Kidney tubule cell (primary cell): ENCODE data around the gene TDRD7.

Source experiments
- DNase-seq: peaks from one replicate; pipeline ENCODE4 v3.0.0-alpha.2; 2018; ENCODE audit warnings: low spot score

TDRD7 gene

GRCh38 chr9:97506306-97506705, 94.4 kb downstream of the TDRD7 start:
- DNase-seq: no peak

- no peak for DNase-seq
These were observed 94.9 kb downstream of the TDRD7 start for GRCh38 chr9:97506787-97507186.

DNA sequence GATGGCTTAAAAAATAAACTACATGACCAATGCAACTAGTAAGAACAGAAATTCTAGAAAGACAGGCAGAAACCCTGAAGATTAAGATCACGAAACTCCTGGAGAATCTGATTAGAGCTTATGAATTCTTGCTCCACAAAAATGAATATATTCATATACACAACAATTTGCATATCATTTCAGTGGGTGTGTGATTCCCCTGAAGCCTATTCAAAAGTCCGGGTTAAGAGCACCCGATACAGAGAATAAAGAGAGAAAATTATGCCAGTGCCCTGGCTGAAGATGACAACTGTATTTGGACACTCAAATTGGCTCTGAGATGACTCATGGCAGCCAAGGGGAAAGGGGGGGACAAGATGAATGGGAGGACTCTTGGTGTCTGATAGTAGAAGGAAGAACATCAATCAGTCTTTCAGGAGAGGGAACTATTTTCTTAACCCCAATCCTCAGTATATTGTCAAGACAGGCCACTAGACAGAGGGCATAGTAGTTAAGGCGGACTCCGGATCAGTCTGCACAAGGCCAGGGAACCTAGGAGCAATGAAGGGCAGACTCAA, 95.6 kb downstream of the TDRD7 start:
- DNase-seq: no peak

- no peak for DNase-seq
These were observed 97.0 kb downstream of the TDRD7 start for GRCh38 chr9:97508852-97509251.

DNA sequence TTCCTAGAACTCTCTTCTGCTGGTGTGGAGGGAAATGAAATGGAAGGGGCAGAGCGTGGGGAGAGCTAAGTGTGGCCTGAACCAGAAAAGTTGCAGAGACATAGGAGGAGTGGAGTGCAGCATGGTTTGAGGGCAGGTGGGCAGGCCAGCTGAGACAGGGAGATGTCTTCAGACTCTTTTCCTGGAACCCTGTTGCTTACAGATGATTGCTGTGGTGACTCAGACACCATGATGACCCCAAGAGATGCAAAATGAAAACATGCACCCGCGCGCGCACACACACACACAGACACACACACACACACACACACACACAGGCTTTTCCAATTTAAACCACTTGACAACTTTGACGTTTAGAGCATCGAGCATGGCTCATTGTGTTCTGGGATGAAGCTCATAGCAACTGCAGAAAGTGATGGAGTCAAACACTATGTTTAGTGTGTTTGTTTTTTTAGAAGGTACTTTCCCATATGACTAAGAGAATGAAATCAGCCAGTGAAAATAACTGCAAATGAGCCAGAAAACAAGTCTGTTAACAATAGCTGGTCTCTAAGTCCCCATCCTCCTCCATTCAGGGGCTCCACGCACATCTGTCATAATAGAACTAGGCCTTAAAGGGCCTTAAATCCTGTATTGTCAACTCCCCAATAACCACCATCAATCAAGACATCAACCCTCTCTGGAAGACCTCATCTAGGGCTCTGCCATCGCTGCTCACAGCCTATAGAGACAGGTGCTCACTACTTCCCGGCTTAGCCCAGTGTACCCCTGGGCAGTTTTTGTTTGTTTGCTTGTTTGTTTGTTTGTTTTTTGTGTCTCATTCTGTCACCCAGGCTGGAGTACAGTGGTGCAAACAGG, 99.1 kb downstream of the TDRD7 start:
- DNase-seq: peak; percentile 93

- peak; percentile 84 for DNase-seq
These were observed 99.9 kb downstream of the TDRD7 start for GRCh38 chr9:97511655-97512427.

DNA sequence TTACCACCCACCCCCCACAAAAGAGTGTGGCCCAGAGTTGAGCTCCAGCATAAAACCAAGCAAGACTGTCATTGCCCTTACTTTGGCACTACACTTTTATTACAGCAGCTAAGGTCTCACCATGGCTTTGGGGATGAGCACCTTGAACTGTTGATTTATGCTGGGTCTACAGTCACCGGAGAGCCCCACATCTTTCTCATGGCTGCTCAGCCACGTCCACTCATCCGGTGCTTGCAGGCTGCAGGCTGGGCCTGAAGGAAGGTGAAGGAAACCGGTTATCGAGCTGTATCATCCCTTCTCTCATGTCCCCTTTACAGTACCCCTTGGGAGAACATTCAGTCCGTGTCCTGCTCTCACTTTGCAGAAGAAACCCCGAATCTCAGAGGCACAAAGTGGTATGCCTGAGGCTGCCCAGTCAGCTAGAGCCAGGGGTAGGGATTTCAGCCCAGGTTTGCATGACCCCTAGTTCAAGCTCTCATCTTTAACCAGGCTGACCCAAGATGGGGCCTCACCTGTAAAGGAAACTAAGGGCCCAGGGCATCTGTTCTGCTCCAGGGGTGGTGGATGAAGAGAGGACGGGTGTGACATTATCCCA, 101.2 kb downstream of the TDRD7 start:
- DNase-seq: no peak

- DNase-seq: peak; percentile 43
These were observed 102.6 kb downstream of the TDRD7 start for GRCh38 chr9:97514531-97514930.

DNA sequence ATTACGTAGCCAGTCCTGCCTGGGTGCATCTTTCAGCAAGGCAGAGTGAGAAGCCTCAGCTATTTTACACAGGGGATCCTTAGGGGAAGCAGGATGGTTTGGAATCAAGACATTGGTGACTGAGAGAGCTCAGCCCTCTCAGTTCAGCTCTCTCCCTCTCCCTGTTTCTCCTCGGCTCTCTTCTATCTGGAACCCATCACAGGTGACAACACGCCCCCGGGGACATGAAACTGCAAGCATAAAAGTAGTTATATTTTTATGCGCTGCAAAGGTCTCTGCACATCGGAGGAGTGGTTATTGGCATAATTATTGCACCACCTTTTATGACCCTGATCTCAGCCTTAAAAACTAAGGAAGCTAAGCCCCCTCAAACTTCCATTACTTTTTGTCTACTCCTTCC, 103.8 kb downstream of the TDRD7 start:
- no peak for DNase-seq

GRCh38 chr9:97516111-97516510, 104.2 kb downstream of the TDRD7 start:
- DNase-seq: no peak

GRCh38 chr9:97517331-97518089, 105.6 kb downstream of the TDRD7 start:
- no peak for DNase-seq

GRCh38 chr9:97518166-97518908, 106.4 kb downstream of the TDRD7 start:
- DNase-seq: no peak

DNA sequence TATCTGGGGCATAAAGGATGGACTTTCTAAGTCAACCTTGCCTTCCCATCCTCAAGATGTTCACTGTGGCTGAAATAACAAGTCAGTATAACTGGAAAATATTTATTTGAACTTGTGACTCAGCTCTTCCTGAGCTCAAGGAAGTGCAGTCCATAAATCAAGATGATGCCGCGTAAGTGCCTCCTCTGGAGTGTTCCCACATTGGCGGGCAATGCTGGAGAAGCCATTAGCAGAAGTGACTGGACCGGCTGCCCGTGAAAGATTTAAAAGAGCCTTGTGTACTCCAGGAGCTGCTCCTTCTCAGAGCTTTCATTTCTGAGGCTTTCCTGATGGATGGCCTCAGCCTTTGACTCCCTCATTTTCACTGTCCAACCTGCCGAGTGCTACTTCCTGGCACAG, 107.0 kb downstream of the TDRD7 start:
- peak; percentile 88 for DNase-seq

- DNase-seq: no peak
These were observed 107.6 kb downstream of the TDRD7 start for GRCh38 chr9:97519441-97519970.

DNA sequence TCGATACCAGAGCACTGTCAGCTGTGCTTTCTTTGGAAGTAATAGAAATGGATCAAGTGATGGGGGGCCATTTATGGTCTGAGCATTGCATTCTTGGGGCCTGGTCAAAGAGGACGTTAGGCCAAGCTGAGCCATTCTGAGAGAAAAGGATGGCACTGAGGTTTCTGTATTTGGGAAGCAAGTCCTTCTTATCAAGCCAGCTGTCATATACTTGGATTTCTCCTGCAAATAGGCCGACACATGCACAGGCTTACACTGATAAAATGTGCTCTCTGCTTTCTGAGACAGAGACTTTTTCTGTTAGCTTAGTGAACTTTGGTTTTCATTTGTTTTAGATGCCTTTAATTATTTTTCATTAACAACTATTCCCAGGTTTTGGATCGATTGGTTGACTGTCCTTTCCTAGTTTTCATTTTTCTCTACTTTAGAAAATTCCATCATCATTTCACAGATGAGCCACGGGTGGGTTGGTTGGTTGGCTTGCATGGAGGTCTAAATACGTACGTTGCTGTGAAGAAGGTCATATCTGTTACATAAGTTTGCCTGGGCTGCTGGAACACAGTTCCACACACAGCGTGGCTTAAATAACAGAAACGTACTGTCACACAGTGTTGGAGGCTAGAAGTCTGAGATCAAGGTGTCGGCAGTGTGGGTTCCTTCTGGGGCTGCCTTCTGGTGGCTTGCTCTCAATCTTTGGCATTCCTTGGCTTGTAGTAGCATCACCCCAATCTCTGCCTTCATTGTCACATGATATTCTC, 109.9 kb downstream of the TDRD7 start:
- no peak for DNase-seq

DNA sequence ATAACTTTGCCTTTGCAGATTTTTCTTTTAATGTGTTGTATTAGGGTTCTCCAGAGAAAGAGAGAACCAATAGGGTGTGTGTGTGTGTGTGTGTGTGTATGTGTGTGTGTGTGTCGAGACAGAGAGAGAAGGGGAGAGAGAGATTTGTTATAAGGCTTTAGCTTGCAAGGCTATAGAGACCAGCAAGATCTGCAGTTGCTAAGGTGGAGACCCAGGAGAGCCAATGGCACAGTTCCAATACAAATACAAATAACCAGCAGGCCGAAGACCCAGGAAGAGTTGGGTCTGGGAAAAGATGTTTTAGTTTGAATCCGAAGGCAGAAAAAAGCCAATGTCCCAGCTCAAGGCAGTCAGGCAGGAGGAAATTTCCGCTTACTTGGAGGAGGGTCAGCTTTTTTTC, 112.5 kb downstream of the TDRD7 start:
- DNase-seq: no peak

DNA sequence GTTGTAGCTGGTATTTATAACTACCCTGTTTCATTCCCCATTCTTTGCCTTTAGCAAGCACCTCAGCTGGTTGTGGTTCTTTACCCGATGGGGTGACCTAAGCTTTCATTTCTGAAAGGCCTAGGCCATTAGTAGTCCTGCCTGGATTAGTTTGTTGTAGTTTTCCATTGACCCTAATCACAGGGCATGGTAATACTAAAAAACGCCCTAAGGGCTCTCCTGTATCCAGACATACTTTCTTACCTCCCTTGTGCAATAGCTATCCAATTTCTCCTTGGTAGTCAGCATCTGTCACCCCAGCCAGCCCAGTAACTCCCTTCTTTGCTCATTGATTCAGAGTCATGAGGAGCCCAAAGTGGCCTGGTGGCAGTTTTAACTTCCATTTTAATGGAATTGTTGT, 113.6 kb downstream of the TDRD7 start:
- peak; percentile 51 for DNase-seq

GRCh38 chr9:97526895-97527575, 115.1 kb downstream of the TDRD7 start:
- no peak for DNase-seq
